HepG2 (cell line): Measurements from ENCODE around the gene CIAO3. TPM values are rescaled to one million over a fixed set of nuclear protein-coding genes. Genes with fewer than 3 reads are reported as not detected.

Source experiments
- AGO1 ChIP-seq: fragments of 200-400 bp; formaldehyde crosslinking; IDR thresholded peaks from 2 replicates; pipeline ENCODE4 v1.6.1; 2017; ENCODE audit warnings: mild to moderate bottlenecking, low read depth, low read length, moderate library complexity; ENCODE audit not compliant: poor library complexity, severe bottlenecking
- DNMT1 ChIP-seq: sonication (generic); formaldehyde crosslinking; IDR thresholded peaks from 2 replicates; pipeline ENCODE4 v1.5.1; 2020; ENCODE audit warnings: mild to moderate bottlenecking, missing genetic modification reagents
- HBP1 ChIP-seq: IDR thresholded peaks from 2 replicates; pipeline ENCODE4 v1.6.1; 2016; ENCODE audit warnings: low read depth, control low read depth
- HMGA1 ChIP-seq: sonication (generic); formaldehyde crosslinking; conservative IDR thresholded peaks from 2 replicates; pipeline ENCODE4 v1.4.0; 2020; ENCODE audit warnings: missing genetic modification reagents
- PBX3 ChIP-seq: sonication (generic); formaldehyde crosslinking; IDR thresholded peaks from 2 replicates; pipeline ENCODE4 v1.8.1; 2023; ENCODE audit warnings: missing genetic modification reagents, inconsistent platforms, borderline replicate concordance
- SOX5 ChIP-seq: IDR thresholded peaks from 2 replicates; pipeline ENCODE4 v1.6.1; 2016; ENCODE audit warnings: borderline replicate concordance
- THAP9 ChIP-seq: sonication (generic); formaldehyde crosslinking; IDR thresholded peaks from 2 replicates; pipeline ENCODE4; 2020; ENCODE audit warnings: missing genetic modification reagents, mild to moderate bottlenecking, borderline replicate concordance
- U2AF1 ChIP-seq: fragments of 200-400 bp; formaldehyde crosslinking; optimal IDR thresholded peaks from 2 replicates; pipeline ENCODE3; 2017; ENCODE audit warnings: mild to moderate bottlenecking, low read depth, low read length
- ZBTB2 ChIP-seq: sonication (generic); formaldehyde crosslinking; IDR thresholded peaks from 2 replicates; pipeline ENCODE4 v1.8.0; 2022; ENCODE audit warnings: low read depth, missing genetic modification reagents
- ZBTB33 ChIP-seq: sonication (generic); formaldehyde crosslinking; IDR thresholded peaks from 2 replicates; pipeline ENCODE4 v1.4.0; 2020; ENCODE audit warnings: missing genetic modification reagents
- ZNF441 ChIP-seq: sonication (generic); formaldehyde crosslinking; IDR thresholded peaks from 2 replicates; pipeline ENCODE4 v1.7.0; 2021; ENCODE audit warnings: missing genetic modification reagents, borderline replicate concordance
- ZZZ3 ChIP-seq: sonication (generic); formaldehyde crosslinking; IDR thresholded peaks from 2 replicates; pipeline ENCODE4 v1.4.0; 2020; ENCODE audit warnings: missing genetic modification reagents, mild to moderate bottlenecking, borderline replicate concordance
- polyA plus RNA-seq, 8 experiments: library from polyadenylated mRNA; depleted of rRNA in 3 of 8; stranded (reverse) in 7 of 8; unstranded in 1 of 8; fragments of >200 nt; fragmentation: Illumina TruSeq in 4 of 8; extraction: Trizol in 4 of 8; gene quantifications; 2 replicates each; pipeline versions ENCODE4 v1.2.1 to v1.2.3, GENCODE V29; 2011 to 2016; ENCODE audit warnings: low read depth in 4 of 8, missing spikeins in 1 of 8, mixed read lengths in 1 of 8; ENCODE audit not compliant: insufficient read depth in 1 of 8
- total RNA-seq, 5 experiments: library from RNA; depleted of rRNA; stranded (reverse); fragments of >200 nt; fragmentation: Illumina TruSeq; extraction: Trizol; gene quantifications; 2 replicates each; pipeline ENCODE4 v1.2.3, GENCODE V29; 2016; ENCODE audit warnings: low read depth in 1 of 5
- TF ChIP-seq, protein P1 (sequence below): sonication (generic); formaldehyde crosslinking; conservative IDR thresholded peaks from 2 replicates; pipeline ENCODE4 v1.8.0; 2022; ENCODE audit warnings: missing genetic modification reagents
- TF ChIP-seq, protein P2 (sequence below): sonication (generic); formaldehyde crosslinking; IDR thresholded peaks from 2 replicates; pipeline ENCODE4 v1.5.0; 2020; ENCODE audit warnings: mild to moderate bottlenecking, low read depth, missing genetic modification reagents, borderline replicate concordance
- TF ChIP-seq, protein P3 (sequence below): sonication (generic); formaldehyde crosslinking; conservative IDR thresholded peaks from 2 replicates; pipeline ENCODE4 v1.4.0; 2020; ENCODE audit warnings: missing genetic modification reagents

The CIAO3 gene
- total and polyA plus RNA-seq, 2 of the 13 experiments (the other 11 are each of a cell fraction or from before 2014, with no cell fraction given) = 21.7 to 25.0 TPM

DNA sequence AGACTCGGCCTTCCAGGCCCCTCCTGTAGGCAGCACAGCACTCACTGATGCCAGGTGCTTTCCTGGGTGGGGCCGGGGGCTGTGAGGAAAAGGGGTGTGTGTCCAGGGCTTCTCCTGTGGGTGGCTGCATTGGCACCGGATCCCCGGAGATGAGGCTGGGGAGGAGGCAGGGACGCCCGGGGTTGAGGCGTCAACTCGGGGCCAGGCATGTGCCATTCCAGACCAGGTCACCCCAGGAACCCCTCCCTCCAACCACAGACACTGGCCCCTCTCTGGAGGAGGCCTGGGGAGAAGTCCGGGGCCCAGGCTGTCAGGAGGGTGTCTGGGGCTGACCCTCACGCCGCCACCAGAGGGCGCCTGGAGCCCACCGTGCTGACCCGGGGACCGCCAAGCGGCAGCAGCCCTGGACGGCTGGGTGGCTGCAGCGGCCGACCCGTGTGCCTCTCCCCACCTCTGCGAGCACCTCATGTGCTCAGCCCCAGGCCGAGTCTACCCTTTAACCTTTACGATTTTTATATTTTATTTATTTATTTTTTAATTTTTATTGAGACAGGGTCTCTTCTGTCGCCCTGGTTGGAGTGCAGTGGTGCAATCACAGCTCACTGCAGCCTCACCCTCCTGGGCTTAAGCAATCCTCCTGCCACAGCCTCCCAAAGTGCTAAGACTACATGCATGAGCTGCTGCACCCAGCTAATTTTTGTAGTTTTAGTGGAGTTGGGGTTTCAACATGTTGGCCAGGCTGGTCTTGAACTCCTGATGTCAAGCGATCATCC lies 29.1 kb downstream of the CIAO3 start (continued):
- TF ChIP-seq HBP1 (CRISPR knock-in tag) (no peak), HMGA1 (no peak), U2AF1 (no peak), ZZZ3 (no peak), AGO1 (peak; percentile 41), ZBTB2 (no peak), ZNF441 (CRISPR knock-in tag) (no peak), SOX5 (no peak), THAP9 (peak; percentile 87; the same call in 1 of the 2 replicates), PBX3 (CRISPR knock-in tag) (no peak), DNMT1 (0 out of 2 replicates have a peak, but pooled peaks have one; percentile 43), ZBTB33 (CRISPR knock-in tag) (peak; percentile 56; the same call in 1 of the 2 replicates)
- TF ChIP-seq, protein P1, sequence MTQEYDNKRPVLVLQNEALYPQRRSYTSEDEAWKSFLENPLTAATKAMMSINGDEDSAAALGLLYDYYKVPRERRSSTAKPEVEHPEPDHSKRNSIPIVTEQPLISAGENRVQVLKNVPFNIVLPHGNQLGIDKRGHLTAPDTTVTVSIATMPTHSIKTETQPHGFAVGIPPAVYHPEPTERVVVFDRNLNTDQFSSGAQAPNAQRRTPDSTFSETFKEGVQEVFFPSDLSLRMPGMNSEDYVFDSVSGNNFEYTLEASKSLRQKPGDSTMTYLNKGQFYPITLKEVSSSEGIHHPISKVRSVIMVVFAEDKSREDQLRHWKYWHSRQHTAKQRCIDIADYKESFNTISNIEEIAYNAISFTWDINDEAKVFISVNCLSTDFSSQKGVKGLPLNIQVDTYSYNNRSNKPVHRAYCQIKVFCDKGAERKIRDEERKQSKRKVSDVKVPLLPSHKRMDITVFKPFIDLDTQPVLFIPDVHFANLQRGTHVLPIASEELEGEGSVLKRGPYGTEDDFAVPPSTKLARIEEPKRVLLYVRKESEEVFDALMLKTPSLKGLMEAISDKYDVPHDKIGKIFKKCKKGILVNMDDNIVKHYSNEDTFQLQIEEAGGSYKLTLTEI = no peak
- TF ChIP-seq, protein P2, sequence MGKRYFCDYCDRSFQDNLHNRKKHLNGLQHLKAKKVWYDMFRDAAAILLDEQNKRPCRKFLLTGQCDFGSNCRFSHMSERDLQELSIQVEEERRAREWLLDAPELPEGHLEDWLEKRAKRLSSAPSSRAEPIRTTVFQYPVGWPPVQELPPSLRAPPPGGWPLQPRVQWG (CRISPR knock-in tag) = no peak
- TF ChIP-seq, protein P3, sequence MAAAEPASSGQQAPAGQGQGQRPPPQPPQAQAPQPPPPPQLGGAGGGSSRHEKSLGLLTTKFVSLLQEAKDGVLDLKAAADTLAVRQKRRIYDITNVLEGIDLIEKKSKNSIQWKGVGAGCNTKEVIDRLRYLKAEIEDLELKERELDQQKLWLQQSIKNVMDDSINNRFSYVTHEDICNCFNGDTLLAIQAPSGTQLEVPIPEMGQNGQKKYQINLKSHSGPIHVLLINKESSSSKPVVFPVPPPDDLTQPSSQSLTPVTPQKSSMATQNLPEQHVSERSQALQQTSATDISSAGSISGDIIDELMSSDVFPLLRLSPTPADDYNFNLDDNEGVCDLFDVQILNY (CRISPR knock-in tag) = no peak
